ENCODE data around the gene KIFC1.
A peak's percentile ranks its signal among the peaks of the same experiment; 100 is the strongest.

Gene KIFC1

DNA sequence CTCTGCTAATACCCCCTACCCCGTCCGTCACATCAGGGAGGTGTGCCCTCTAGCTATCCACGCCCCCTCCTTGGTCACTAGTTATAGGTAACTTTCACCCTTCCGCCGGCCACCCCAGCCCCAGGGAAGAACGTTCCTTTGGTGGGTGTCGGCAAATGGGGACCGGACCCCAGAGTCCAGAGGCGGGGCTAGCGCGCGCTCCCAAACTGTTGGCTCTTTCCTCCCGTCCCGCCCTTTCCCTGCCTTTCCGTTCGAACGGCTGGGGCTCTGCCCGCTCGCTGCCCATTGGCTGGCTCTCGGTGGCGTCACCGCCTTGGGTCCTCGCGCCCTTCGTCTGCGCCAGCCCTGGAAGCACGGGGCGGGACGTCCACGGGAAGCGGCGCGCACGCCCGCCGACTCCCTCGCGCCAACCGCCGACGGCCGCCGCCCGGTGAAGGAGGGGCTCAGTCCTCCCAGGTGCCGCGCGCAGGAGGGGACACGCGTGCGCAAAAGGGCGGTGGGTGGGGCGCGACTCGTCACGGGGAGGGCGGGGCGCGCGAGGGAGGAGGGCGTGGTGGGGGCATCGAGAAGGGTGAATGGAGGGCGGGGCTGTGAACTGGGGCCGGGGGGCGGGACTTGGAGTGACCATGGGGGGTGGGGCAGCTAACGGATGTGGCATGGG is 18.6 kb downstream of the KIFC1 start:
- peak; percentile 71 to 100 (median 96) for DNase-seq

DNA sequence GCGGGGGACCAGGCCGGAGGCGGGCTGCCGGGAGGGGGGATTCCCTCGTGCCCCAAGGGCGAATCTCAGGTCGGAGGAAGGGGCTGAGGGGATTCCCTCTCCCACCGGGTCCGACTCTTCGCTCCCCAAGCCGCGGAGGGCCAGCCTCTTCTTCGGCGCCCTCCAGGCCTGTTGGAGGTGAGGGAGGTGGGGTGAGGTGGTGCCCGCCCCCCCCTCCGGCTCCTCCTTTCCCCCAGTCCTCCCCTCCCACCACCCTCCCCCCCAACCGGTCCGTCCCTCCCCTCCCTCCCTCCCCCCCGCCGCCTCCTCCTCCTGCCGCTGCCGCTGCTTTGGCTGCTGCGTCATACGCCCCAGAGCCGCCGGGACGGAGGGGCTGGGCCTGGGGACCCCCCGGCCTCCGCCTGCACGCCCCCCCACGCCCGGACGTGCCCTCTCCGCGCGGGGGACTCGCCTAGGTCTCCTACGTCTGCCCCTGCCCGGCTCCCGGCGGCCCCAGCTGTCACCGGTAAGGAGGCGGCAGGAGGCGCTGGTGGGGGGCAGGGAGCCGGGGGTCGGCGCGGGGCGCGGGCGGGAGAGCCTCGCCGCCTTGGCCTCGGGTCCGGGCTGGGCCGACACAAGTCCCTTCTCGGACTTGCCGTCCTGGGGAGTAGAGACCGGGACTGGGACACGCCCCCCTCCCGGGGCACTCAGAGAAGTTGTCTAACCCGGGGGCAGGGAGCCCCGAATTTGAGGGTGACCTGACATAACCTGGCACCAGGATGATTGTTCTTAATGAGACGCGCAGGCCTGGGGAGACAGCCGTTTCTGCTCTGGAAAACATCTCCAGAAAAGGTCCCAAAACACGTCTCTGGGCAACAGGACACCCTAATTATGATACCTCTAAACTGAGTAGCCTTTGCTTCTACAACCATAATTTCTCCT is 19.3 kb downstream of the KIFC1 start, which contains the start of gene PHF1:
TSS of gene PHF1 (plus strand) at position 304 of the 921 bp plus-strand sequence. CDS start 1,250 bp downstream, outside the sequence.
- DNase-seq: peak in 27 of 51 donors; percentile 44 to 95 (median 72)

DNA sequence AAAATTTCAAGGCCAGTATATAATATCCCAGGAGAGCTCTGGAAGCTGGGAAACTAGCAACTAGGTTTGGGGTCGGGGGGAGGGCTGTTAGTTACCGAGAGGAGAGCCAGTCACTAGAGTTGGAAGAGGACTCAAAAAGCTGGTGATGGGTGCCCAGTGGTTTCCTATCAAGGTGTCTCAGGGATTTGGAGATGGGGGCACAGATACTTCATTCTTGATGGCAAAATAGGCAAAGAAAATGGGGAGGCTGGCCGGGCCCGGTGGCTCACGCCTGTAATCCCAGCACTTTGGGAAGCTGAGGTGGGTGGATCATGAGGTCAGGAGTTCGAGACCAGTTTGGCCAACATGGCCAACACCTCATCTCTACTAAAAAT is 20.0 kb downstream of the KIFC1 start:
- no peak for DNase-seq

DNA sequence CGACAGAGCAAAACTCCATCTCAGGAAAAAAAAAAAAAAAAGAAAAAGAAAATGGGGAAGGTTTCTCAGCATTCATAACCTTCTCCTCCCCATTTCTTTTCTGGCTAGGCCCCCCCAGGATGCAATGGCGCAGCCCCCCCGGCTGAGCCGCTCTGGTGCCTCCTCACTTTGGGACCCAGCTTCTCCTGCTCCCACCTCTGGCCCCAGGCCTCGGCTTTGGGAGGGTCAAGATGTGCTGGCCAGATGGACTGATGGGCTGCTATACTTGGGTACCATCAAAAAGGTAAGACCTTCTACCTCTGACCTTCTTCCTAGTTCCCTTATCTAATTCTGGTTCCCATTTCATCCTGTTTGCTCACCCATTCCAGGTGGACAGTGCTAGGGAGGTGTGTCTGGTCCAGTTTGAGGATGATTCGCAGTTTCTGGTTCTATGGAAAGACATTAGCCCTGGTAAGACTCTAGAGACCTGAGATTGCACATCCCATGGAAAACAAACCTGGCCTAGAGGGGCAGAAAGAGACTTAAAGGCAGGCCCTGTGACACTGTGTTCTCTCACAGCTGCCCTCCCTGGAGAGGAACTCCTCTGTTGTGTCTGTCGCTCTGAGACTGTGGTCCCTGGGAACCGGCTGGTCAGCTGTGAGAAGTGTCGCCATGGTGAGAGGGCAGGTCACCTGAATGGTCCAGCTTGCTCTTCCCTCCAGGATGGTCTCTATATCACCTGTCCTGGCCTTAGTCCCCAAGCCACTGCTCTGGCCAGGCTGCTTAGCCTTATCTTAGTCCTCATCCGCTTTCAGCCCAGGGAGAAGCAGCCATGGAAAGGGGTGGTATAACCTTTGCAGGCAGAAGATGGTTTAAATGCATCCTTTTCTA is 20.8 kb downstream of the KIFC1 start:
- DNase-seq: no peak

DNA sequence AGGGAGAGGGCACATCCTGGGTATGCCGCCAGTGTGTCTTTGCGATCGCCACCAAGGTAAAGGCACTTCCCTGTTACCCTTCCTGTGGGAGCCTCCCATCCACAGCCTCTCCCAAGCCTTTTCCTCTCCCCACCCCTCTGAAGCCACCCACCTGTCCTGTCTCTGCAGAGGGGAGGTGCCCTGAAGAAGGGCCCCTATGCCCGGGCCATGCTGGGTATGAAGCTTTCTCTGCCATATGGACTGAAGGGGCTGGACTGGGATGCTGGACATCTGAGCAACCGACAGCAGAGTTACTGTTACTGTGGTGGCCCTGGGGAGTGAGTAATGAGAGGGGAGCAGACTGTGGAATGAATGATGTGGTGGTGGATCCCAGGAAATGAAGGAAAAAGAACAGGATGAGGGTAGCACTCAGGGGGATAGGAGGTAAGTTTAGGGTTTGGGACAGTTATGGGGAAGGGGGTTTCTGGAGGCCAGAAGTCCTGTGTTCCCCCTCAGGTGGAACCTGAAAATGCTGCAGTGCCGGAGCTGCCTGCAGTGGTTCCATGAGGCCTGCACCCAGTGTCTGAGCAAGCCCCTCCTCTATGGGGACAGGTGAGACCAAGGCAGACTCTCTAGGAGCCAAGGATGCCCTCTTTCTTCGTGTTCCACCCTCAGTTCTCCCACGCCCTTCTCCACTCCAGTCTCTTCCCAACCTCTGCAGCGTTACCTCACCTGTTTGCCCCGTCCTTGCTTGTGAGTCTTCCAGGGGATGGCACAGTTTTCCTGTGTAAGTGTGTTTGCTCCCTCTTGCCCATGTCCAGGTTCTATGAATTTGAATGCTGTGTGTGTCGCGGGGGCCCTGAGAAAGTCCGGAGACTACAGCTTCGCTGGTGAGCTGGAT is 21.9 kb downstream of the KIFC1 start:
- DNase-seq: no peak

DNA sequence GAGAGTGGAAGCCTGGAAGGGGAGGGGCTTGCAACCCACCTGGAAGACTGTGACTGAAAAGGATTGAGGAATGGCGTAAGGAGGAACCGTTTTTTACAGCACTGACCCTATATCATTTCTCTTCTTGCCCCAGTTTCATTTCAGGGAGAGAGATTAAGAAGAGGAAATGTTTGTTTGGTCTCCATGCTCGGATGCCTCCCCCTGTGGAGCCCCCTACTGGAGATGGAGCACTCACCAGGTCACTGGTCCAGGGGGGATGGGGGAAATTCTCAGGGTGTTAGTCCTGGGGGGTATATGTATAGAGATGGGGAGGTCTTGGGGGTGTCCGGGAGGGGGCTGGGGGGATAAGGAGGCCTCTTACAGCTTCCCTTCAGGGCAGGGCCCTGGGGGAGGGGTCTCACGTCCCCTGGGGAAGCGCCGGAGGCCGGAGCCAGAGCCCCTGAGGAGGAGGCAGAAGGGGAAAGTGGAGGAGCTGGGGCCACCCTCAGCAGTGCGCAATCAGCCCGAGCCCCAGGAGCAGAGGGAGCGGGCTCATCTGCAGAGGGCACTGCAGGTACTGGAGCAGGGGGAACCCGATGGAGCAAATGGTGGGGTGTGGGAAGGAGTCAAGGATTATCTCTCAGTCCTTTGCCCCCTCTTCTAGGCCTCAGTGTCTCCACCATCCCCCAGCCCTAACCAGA is 23.1 kb downstream of the KIFC1 start:
- DNase-seq: no peak

DNA sequence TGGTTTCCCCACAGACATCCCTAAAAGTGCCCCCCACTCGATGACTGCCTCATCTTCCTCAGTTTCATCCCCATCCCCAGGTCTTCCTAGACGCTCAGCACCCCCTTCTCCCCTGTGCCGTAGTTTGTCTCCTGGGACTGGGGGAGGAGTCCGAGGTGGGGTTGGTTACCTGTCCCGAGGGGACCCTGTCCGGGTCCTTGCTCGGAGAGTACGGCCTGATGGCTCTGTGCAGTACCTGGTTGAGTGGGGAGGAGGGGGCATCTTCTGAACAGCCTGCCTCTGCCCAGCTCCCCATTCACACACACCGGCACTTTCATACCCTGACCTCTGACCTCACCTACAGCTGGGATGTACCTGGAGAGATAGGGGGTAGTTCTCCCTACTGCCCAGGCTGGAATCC is 24.2 kb downstream of the KIFC1 start:
- DNase-seq: no peak

DNA sequence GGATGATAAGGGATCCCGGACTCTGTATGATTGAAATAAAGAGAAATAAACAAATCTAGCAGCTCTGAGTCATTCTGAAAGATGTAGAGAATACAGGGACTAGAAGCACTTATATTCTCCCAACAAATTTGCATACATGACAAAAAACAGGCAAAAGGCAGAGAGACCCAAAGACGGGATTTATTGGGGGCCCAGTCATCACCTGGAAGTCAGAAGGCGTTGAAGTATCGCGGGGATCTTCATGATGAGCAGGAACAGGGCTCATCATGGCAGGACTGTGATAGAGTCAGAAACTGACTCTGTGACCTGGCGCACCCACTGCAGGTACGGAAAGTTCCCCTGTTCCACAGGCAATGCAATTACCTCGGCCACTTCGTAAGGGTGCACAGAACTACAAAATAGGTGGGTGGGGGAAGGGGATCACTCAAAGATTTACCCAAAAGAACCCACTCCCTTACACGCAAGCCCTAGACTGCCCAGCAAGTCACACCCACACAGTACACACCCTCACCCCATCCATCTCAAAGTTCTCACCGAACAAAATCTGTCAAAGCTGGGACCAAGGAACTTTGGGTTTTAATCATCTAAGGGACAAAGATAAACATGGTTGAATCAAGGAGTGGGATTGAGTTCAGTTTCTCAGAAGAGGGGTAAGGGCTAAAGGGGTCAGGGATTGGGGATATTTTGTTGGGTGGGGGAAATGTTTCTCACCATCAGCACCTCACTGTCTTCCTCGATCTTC is 24.9 kb downstream of the KIFC1 start:
- DNase-seq: no peak

DNA sequence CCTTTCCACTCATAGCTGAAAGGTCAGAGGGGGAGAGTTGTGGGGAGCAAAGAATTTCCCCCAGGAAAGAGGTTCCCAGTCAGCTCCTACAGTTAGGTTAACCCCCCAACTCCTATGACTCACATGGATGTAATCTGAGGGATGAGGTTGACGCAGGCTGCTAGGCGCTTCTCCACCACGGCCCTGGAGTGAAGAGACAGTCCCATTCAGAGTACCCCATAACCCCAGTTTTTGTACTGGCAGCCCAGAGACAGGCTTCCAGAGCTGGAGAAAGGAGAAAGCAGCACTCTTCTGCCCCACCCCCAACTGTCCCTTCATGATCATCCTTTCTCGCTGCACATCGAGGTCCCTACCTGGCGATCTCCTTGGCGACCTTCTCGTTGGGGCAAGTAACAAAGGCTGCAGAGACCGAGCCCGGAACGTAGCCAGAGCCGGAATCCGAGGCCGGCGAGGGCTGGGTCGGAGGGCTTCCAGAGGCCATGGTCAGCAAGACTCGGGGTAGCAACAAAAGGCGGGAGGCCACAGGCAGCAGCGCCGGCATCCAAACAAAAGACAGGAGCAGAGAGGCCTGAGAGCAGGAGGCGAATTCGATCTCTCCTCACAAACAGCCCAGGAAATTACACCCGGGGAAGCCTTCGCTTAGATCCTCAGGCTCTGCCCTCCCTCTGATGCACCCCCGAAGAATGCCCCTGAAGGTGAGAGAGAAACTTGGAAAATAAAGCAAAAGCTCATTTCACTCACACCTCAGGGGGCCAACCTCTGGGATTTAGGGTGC is 25.7 kb downstream of the KIFC1 start:
- peak in 2 of 51 donors; percentile 31 to 60 for DNase-seq

DNA sequence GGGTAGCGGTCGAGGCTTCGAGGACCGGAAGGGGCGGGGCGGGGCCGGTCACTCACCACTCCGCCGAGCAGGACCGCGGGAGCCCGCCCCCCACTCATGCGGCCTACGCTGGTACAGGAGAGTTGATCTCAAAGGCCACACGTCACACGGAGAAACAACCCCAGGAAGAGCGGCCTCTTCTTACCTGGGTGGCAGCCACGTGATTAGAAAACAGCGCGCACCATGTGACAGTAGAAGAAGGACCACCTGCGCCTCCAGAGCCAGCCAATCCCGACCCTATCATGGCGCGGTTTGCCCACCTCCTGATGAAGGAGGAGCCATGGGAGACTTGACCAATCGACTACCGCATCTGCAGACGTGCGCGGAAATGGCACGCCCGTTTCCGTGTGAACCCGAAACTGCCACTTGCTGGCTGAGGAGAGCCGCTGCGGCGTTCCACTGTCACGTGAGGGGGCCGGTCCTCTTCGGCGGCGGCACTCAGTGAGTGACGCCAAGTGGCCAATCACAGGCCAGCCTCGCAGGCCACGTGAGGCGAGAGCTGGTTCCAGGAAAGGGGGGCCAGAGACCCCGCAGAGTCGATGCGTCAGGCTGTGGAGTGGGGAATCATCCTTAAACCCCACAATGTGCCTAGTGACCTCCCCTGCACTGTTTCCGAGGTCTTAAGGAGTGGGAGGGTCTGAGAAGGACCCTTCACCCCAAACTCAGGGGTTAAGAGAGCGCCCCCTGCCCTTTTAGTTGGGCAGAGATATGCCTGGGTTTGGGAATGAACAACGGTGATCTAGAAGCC is 26.5 kb downstream of the KIFC1 start, which contains the start of gene CUTA:
TSS of gene CUTA (minus strand) at position 205 of the 787 bp plus-strand sequence. CDS start at position 98, 107 bp downstream.
- DNase-seq: peak; percentile 87 to 100 (median 99)

DNA sequence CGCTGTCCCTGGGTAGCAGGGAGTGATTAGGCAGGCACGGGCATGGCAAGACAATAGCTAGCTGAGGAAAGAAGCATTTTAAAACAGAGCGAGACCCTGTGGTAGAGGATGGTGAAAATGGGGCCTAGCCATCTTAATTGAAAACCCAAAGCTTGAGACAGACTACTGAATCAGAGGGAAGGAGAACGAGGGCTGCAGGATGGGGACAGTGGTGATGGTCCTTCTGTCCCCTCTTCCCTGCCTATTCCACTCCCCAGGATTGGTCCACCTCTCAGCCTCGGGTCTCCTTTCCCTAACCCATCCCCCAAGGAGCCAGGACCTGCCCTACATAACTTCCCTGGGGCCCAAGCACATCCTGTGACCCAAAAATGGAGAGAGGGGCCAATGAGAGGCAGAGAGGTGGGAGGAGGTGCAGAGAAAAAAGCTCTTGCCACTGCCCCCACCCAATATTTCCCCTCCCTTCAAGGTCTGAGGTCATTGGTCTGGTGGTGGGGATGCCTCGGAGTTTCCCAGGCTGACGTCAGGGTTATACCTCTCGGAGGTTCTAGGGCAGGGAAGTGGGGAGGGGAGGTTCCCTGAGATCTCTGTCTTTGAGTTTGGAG is 27.2 kb downstream of the KIFC1 start:
- no peak for DNase-seq

DNA sequence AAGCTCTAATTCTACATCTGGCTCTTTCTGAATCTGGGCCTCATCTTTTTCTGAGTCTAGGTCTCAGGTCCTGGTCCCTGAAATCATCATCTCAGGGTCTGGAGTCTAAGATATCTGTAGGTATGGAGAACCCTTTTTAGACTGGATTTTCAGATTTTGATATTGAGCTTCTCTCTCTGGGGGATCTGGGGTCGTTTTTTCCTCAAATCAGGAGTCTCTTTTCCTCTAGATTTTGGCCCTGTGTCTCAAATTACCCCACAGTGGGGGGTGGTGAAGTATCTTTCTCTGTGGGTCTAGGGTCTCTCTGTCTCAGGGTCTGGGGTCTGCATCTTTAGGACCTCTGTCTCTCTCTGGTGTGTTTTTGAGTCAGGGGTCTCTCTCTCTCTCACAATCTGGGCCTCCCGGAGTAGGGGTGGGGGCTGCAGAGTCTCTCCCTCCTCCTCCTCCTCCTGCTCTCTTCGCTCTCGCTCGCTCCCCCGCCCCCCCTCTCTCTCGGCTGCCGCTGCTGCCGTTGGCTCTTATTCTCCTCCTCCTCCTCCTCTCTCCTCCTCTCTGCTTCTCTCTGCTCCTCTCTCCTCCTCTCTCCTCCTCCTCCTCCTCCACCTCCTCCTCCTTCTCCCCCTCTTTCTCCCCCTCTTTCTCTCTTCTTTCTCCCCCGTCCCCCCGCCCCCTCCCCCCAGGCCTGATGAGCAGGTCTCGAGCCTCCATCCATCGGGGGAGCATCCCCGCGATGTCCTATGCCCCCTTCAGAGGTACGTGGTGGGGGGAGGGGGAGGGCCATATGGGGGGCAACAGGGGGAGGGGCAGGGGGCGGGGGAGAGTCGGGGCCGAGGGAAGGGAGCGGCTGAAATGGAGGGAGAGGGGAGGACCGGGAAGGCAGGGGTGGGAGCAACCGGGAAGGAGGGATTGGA is 28.2 kb downstream of the KIFC1 start, which contains the start of gene SYNGAP1:
TSS of gene SYNGAP1 (plus strand) at position 486 of the 911 bp plus-strand sequence. CDS start at position 686, 200 bp downstream.
- DNase-seq: peak in 29 of 51 donors; percentile 11 to 67 (median 41)

DNA sequence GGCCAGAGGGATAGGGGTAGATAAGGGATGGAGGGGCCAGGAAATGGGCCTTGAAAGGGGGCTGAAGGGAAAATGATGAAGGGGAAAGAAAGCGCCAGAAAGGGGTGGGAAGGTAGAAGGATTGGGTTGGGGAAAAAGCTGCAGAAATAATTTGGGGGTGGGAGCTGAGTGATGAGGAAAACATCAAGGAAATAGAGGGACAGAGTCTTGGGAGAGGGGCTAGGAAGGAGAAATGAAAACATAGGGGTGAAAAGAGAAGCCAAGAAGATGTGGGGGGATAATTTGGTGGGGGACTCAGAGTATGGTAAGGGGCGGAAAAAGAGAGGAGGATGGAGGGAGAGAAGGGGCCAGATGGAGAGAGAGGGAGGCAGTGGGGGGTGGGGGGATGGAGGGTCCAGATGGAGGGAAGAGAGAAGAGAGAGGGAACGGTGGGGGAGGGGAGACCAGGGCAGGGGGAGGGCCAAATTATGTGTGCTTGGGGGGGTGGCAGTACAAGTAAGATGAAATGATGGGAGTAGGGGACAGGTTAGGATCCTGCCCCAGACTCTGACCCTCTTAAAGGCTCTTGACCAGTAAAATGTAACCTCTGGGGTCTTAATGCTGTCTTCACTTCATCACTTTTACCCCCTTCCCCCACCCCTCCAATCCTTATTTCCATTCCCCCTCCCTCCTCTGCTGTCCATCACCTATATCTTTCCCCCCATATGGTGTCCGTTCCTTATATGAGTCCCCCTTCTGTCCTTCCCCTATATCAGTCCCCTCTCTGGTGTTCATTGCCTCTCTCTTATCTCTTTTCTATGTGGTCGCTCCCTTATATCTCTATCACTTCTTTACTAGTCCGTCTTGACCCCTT is 29.1 kb downstream of the KIFC1 start:
- DNase-seq: no peak

DNA sequence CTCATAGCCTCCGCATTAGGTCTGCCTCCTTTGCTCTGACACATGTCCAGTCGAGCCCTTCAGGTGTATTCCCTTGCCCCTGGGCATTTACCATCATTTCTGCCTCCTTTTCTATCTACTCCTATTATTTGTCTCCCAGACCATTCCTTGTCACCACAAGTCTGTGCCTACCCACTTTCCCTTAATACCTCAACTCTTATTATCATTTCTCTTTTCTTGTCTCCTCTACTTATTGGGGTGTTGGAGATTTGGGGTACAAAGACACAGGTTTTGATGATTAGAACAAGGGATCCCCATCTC is 29.7 kb downstream of the KIFC1 start:
- no peak for DNase-seq

DNA sequence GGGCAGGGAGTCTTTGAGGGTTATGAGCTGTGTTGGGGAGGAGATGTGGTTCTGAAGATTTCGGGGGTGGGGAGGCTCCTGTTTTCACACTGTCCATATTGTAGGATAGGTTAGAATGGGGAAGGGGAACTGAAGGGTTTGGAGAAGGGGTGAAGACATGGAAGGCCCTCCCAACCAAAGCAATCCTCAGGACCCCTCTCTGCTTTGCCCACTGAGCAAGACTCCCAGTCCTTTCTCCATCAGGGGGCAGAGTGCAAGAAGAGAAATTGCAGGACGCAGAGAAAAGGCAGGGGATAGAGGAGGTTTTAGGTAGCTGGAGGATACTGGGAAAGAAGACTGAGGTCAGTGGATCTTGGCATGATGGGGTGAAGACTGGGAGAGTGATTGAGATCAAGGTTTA is 32.2 kb downstream of the KIFC1 start:
- DNase-seq: no peak
